Activated T-helper 1 cell treated with anti-CD3 and anti-CD28 coated beads, Interleukin-2, amount 50 U/mL, for 16 hours (primary cell): Measurements from ENCODE around the gene ARF1.
A peak's percentile ranks its signal among the peaks of the same experiment; 100 is the strongest.

Source experiments
- DNase-seq, 2 donors: peaks; one replicate each; pipeline ENCODE4 v3.0.0-alpha.2; 2020; ENCODE audit warnings: low read depth in 1 of 2, low spot score in 1 of 2

ARF1 gene

GRCh38 chr1:228082214-228082917 is at the start of gene ARF1:
TSS of gene ARF1 (plus strand) at chr1:228082708. CDS start at chr1:228097115, 14,407 bp downstream.
- peak; percentile 81 to 94 for DNase-seq

- DNase-seq, result no peak
Measured at GRCh38 chr1:228033376-228033775, 49.1 kb upstream of the ARF1 start.

- DNase-seq, result no peak
Measured at GRCh38 chr1:228034954-228035837, 47.3 kb upstream of the ARF1 start.

- DNase-seq, result no peak
Measured at GRCh38 chr1:228035844-228036243, 46.7 kb upstream of the ARF1 start.

- DNase-seq, result no peak
Measured at GRCh38 chr1:228036701-228037231, 45.7 kb upstream of the ARF1 start.

- no peak for DNase-seq
Measured at GRCh38 chr1:228037401-228038386, 44.8 kb upstream of the ARF1 start.

GRCh38 chr1:228038387-228039005 is 44.0 kb upstream of the ARF1 start:
- DNase-seq, result no peak

GRCh38 chr1:228039006-228039903 is 43.3 kb upstream of the ARF1 start:
- no peak for DNase-seq

GRCh38 chr1:228039986-228040385 is 42.5 kb upstream of the ARF1 start:
- no peak for DNase-seq

GRCh38 chr1:228041316-228041715 is 41.2 kb upstream of the ARF1 start:
- DNase-seq, result no peak

GRCh38 chr1:228042508-228042907 is 40.0 kb upstream of the ARF1 start:
- DNase-seq, result no peak

GRCh38 chr1:228043281-228043848 is 39.1 kb upstream of the ARF1 start:
- DNase-seq, result no peak

GRCh38 chr1:228044961-228045360 is 37.5 kb upstream of the ARF1 start:
- DNase-seq, result no peak

GRCh38 chr1:228045405-228045804 is 37.1 kb upstream of the ARF1 start:
- no peak for DNase-seq

- DNase-seq, result no peak
Measured at GRCh38 chr1:228045871-228046270, 36.6 kb upstream of the ARF1 start.

- DNase-seq, result no peak
Measured at GRCh38 chr1:228046421-228047182, 35.9 kb upstream of the ARF1 start.

- no peak for DNase-seq
Measured at GRCh38 chr1:228047183-228047466, 35.4 kb upstream of the ARF1 start.

GRCh38 chr1:228048120-228048519 is 34.4 kb upstream of the ARF1 start:
- no peak for DNase-seq
